Ovary (tissue), 3 donors: ENCODE results near the gene UPF3A.

Experiments
- POLR2A ChIP-seq: fragments of 450-650 bp; IDR thresholded peaks from one replicate; pipeline ENCODE4 v1.6.1; 2017; ENCODE audit warnings: antibody characterized with exemption, mild to moderate bottlenecking, moderate library complexity
- TF ChIP-seq, protein P1 (sequence below), 3 donors: fragments of 450-650 bp in 2 of 3; fragments of 200-600 bp in 1 of 3; IDR thresholded peaks; one replicate each; pipeline versions ENCODE4 v1.5.1 to v1.8.0; 2016 to 2022; ENCODE audit warnings: antibody characterized with exemption in 3 of 3, mild to moderate bottlenecking in 1 of 3
- donor health status: DM: no; HTN: no; CAD: no.

DNA sequence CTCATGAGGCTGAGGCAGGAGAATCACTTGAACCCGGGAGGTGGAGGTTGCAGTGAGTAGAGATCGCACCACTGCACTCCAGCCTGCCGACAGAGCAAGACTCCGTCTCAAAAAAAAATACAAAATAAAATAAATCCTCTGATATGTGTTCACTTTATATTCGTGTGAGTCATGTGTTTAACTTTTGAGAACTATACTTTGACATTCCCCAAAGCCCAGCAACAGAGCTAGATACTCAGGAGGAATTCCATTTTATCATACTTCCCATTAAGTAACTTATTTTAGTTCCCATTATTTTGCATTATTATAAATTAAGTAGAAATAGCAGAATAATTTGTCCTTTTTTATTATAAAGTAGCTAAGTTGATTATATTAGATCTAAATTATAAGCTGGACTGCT is 29.6 kb downstream of the UPF3A start:
- TF ChIP-seq, protein P1, sequence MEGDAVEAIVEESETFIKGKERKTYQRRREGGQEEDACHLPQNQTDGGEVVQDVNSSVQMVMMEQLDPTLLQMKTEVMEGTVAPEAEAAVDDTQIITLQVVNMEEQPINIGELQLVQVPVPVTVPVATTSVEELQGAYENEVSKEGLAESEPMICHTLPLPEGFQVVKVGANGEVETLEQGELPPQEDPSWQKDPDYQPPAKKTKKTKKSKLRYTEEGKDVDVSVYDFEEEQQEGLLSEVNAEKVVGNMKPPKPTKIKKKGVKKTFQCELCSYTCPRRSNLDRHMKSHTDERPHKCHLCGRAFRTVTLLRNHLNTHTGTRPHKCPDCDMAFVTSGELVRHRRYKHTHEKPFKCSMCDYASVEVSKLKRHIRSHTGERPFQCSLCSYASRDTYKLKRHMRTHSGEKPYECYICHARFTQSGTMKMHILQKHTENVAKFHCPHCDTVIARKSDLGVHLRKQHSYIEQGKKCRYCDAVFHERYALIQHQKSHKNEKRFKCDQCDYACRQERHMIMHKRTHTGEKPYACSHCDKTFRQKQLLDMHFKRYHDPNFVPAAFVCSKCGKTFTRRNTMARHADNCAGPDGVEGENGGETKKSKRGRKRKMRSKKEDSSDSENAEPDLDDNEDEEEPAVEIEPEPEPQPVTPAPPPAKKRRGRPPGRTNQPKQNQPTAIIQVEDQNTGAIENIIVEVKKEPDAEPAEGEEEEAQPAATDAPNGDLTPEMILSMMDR (IDR thresholded peaks at IDR 0.05): no peak
- no peak for TF ChIP-seq POLR2A
